ENCODE results near the gene ZBTB34.

ZBTB34 gene

DNA sequence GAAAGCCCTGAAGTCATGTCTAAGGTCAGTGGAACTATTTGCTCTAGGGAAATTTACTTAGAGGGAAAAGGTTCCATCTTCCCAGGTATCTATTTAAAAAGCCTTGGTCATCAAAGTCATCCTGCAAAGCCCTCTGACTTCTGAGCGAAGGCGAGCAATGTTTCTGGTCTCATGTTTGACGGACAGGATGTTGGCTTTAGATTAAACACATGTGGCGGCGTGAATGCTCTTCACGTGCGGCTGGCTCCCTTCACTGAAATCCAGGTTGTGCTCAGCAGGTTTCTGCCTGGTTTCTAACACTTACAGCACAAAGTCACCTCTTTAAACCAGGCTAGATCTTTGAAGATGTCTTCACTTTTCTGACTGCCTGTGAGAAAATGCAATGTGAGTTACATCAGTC is 5.7 kb upstream of the ZBTB34 start:
- no peak overlapping the region for H3K27ac Mint-ChIP-seq
- CTCF ChIA-PET, result no interaction called here

DNA sequence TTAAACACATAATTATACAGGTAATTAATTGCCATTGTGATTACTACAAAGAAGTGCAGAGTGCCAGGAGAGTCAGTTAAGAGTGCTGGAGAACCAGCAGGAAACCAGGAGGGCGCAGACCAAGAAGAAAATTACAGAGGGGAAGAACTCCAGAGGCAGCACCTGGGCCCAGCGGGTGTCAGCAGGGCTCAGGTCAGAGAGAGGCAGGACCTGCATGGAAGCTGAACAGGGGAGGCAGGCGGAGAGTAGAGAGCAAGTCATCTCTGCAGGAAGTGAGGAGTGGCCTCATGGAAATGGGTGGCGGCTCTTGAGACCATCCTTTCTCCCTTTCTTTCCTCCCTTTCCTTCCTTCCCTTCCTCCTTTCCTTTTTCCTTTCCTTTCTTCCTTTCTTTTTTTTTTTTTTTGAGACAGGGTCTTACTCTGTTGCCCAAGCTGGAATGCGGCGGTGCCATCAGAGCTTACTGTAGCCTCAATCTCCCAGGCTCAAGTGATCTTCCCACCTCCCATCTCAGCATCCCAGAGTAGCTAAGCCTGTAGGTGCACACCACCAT is 4.0 kb upstream of the ZBTB34 start:
- CTCF ChIA-PET, result interaction anchor here (0.9 kb wide), 1 partner anchor 51 kb away, joined by 3 read pairs; no protein-coding TSS in a partner anchor
- no peak for DNase-seq
- Mint-ChIP-seq H3K4me1 (peaks cover 7% of the 10 kb centered on the region), H3K27me3 (peaks cover 79% of the 10 kb centered on the region), H3K9me3 (no peaks in the 10 kb centered on the region), H3K4me3 (no peak overlapping the region), H3K27ac (no peak overlapping the region), H3K36me3 (no peaks in the 10 kb centered on the region)

More for the DNA sequence above, 5.7 kb upstream of the ZBTB34 start:
- no peaks in the 10 kb centered on the region for H3K36me3 Mint-ChIP-seq
- H3K27me3 Mint-ChIP-seq, result peaks cover 85% of the 10 kb centered on the region
- no peak overlapping the region for H3K4me3 Mint-ChIP-seq
- no peak for DNase-seq
- no peaks in the 10 kb centered on the region for H3K9me3 Mint-ChIP-seq
- peaks cover 6% of the 10 kb centered on the region for H3K4me1 Mint-ChIP-seq

DNA sequence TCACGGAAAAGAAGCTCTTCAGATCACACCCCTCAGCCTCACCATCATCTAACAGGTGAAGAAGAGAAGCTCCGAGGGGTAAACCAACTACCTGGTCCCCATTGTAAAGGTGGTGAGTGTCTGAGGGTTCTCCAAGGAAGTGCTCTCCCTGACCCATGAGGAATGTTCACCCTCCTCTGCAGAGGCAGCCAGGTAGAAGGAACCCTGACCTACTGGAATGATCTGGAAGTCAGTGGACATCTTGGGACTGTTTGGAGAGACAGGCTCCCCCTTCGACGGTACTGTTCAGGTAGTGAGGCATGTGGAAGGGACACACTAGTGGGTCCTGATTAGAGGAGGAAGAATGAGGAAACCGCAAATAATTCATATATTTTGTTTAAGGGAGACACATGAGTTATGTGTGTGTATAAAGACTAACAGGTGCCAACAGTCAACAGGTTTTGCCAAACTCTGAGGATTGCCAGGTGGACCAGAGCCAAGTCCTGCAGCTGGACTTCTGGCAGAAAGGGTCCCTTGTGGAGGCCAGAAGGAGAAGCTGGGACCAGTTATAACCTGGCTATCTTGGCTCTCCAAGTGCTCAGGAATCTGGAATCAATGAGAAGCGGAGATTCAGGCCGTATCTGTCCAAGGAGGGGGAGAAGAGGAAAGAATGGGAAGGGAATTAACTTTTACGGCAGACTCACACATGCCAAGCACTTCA is 3.0 kb upstream of the ZBTB34 start:
- H3K4me1 Mint-ChIP-seq, result peaks cover 17% of the 10 kb centered on the region
- peaks cover 69% of the 10 kb centered on the region for H3K27me3 Mint-ChIP-seq
- no peak overlapping the region for H3K4me3 Mint-ChIP-seq
- H3K9me3 Mint-ChIP-seq, result no peaks in the 10 kb centered on the region
- CTCF ChIA-PET, result no interaction called here
- no peaks in the 10 kb centered on the region for H3K36me3 Mint-ChIP-seq
- DNase-seq, result no peak
- H3K27ac Mint-ChIP-seq, result no peak overlapping the region

DNA sequence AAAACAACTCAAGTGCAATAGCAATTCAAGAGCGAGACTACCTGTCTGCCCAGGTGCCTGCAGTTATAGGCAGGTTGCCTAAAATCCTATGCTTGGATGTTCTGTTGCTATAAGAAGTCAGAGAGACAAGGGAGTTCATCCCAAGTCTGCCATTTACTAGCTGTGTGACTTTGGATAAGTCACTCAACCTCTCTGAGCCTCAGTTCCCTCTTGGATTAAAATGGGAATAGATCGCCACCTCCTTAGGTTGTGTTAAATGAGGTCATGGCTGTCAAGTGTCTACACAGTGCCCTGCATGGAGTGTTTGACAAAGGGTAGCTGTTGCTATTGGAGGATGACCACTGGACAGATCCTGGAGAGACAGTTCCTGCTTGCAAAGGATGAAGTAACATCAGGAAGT is 1.3 kb upstream of the ZBTB34 start:
- peak overlapping the region; percentile 78 for H3K4me3 Mint-ChIP-seq
- H3K27me3 Mint-ChIP-seq, result peaks cover 52% of the 10 kb centered on the region

DNA sequence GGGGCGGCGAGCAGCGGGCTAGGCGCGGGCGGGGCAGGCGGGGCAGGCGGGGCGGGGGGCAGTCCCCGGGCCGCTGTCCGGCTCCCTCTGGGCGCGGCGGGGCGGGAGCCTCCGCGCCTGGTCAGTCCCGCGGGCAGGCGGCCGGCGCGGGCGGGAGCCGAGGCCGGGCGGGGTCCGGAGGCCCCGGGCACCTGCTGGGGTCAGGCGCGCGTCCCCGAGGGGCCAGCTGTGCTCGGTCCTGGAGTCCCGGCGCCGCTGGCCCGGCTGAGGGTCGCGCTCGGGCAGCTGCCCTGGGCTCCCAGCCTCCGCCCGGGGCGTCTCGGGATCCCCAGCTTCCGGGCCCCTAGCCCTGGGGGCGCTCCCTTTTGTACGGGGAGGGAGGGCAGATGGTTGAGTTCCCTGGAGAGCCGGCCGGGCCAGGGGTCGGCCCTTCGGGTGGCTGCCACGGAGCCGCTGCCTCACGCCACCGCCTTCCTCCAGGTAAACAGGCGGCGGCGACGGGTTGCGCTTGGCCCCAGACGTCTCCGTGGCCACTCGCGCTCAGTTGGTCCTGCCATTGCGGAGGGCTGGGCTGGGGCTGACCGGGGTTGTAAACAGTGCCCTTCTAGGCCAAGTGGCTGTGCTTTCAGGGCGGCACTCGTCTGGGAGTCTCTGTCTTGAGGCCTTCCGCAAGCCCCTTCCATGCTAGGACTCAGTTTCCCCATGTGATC is 473 bp downstream of the ZBTB34 start:
- H3K9me3 Mint-ChIP-seq, result no peaks in the 10 kb centered on the region
- H3K4me3 Mint-ChIP-seq, result peak overlapping the region; percentile 84
- peaks cover 14% of the 10 kb centered on the region for H3K36me3 Mint-ChIP-seq
- DNase-seq, result peak; percentile 41
- peaks cover 35% of the 10 kb centered on the region for H3K27me3 Mint-ChIP-seq
- CTCF ChIA-PET, result no interaction called here
- peak overlapping the region; percentile 78 for H3K27ac Mint-ChIP-seq
- H3K4me1 Mint-ChIP-seq, result peaks cover 27% of the 10 kb centered on the region

More for the DNA sequence above, 1.3 kb upstream of the ZBTB34 start:
- no peak for DNase-seq
- no peak overlapping the region for H3K27ac Mint-ChIP-seq
- no peaks in the 10 kb centered on the region for H3K9me3 Mint-ChIP-seq
- H3K4me1 Mint-ChIP-seq, result peaks cover 27% of the 10 kb centered on the region
- CTCF ChIA-PET, result interaction anchor here (0.6 to 1.9 kb wide), 6 partner anchors 9 to 346 kb away, joined by 3 to 7 read pairs (median 4); partner anchors contain the start of gene ZBTB43
- H3K36me3 Mint-ChIP-seq, result peaks cover 3% of the 10 kb centered on the region

DNA sequence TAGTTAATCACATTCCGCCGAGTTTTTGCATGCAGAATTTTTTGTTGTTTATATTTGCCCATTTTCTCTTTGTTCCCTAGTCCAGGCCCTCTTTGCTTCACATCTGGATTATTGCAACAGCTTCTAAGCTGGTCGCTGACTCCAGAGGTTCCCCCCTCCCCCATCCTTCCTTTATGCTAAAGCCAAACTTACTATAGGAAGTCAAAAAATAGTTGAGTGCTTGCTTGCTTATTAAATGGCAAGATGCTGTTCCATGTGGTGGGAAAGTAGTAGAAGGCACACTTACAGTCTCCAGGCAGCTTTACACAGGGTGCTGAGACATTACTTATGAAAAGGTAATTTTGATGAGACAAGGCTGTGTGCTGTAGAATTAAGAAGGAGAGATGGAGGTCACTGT is 1.3 kb downstream of the ZBTB34 start:
- Mint-ChIP-seq H3K4me1 (peaks cover 27% of the 10 kb centered on the region), H3K27me3 (peaks cover 27% of the 10 kb centered on the region), H3K36me3 (peaks cover 20% of the 10 kb centered on the region), H3K4me3 (peak overlapping the region; percentile 84), H3K9me3 (no peaks in the 10 kb centered on the region), H3K27ac (peak overlapping the region; percentile 78)
- CTCF ChIA-PET, result no interaction called here
- peak; percentile 28 for DNase-seq

DNA sequence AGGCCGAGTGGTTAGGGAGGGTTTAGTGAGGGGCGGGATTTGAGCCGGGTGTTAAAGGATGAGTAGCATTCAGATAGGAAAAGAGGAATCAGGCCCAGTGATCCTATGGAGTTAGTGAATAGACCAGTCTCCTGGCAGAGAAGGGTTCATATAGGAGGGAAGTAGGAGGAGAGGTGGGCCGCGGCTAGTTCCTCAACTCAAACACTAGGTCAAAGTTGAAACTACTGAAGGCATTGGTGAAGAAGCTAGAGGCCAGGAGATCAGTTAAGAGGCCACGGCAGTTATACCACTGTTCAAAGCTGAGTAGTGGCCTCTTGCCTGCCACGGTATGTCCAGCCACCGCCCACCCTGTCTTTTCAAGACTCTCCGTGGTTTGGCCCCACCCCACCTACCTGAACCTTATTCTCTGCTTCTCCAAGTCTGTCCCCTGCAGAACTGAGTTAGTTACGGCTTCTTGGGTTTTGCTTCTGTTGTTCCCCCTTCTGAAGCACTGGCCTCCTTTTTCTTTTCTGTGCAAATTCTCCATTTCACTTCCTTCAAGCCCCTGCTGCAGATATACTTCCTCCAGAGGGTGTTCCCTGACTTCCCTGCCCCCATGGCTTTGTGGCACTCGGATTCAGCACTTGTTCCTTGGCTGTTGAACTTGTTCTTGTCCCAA is 1.8 kb downstream of the ZBTB34 start:
- DNase-seq, result no peak
- H3K36me3 Mint-ChIP-seq, result peaks cover 24% of the 10 kb centered on the region
- H3K27me3 Mint-ChIP-seq, result peaks cover 23% of the 10 kb centered on the region
- CTCF ChIA-PET, result interaction anchor here (1.2 kb wide), 1 partner anchor 72 kb away, joined by 3 read pairs; no protein-coding TSS in a partner anchor
- H3K9me3 Mint-ChIP-seq, result no peaks in the 10 kb centered on the region
- H3K27ac Mint-ChIP-seq, result no peak overlapping the region
- H3K4me1 Mint-ChIP-seq, result peaks cover 27% of the 10 kb centered on the region
- peak overlapping the region; percentile 84 for H3K4me3 Mint-ChIP-seq

DNA sequence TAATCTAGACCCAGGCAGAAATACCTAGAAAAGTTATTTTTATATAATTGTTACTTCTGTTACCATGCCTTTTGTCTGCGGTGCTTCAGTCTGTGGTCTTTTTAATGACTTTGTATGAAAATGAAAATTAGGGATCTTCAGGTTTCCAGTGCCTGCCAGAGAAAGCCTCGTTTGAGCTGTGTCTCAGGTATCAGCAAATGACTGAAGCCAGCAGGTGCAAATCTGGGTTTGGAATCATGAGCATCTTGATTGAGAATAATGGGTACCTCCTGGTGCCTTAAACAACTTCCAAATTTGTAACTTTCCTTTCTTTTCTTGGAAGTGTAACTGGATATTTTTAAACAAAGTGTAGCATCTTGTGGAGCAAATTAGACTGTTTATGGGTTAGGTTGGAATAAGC is 4.3 kb downstream of the ZBTB34 start:
- no peak for DNase-seq
- Mint-ChIP-seq H3K4me1 (peaks cover 23% of the 10 kb centered on the region), H3K4me3 (no peak overlapping the region), H3K27me3 (peaks cover 2% of the 10 kb centered on the region), H3K27ac (no peak overlapping the region), H3K9me3 (no peaks in the 10 kb centered on the region), H3K36me3 (peaks cover 38% of the 10 kb centered on the region)
- CTCF ChIA-PET, result no interaction called here

DNA sequence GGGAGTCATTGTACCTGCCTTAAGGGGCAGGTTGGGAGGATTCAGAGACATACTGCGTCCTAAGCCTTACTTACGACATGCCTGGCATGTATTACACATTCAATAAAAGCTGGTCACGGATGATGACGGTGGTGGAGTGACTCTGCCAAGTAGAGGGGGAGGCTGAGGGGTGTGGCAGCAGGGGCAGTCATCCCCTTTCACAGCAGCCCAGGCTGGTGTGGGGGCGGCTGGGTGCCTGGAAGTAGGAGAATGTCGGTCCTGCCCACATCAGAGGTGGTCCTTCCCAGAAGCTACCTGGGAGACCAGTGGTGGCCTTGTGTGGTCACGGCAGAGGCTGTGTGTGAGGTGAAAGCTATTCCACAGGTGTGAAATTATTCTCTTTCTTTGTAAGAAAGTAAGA is 8.9 kb downstream of the ZBTB34 start:
- no peak overlapping the region for H3K4me3 Mint-ChIP-seq
- H3K27me3 Mint-ChIP-seq, result no peaks in the 10 kb centered on the region
- H3K9me3 Mint-ChIP-seq, result no peaks in the 10 kb centered on the region
- no peak for DNase-seq
- no peak overlapping the region for H3K27ac Mint-ChIP-seq
- H3K36me3 Mint-ChIP-seq, result peaks cover 33% of the 10 kb centered on the region
- H3K4me1 Mint-ChIP-seq, result peaks cover 2% of the 10 kb centered on the region
- CTCF ChIA-PET, result interaction anchor here (0.8 kb wide), 1 partner anchor 10 kb away, joined by 5 read pairs; no protein-coding TSS in a partner anchor

DNA sequence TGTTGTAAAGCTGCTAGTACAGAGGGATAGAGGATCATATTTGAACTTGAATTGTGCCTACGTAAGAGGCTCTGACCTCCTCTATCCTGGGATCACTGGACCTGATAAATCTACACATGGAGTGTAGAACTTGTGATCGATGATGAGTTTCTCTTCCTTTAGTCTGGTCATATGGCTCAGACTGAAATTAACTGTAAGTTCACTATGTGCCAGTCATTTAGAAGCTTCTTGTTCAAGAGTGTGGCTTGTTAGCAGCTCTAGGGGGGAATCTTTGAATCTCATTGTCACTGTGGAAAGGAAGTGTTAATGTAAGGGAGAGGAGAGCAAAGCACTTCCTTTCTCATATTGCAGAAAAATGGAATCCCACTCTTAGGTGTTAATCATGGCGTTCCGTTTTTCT is 12.1 kb downstream of the ZBTB34 start:
- DNase-seq, result no peak
- Mint-ChIP-seq H3K27me3 (no peaks in the 10 kb centered on the region), H3K4me1 (peaks cover 18% of the 10 kb centered on the region), H3K4me3 (no peak overlapping the region), H3K9me3 (no peaks in the 10 kb centered on the region), H3K36me3 (peaks cover 15% of the 10 kb centered on the region), H3K27ac (no peak overlapping the region)
- CTCF ChIA-PET, result interaction anchor here (0.7 kb wide), 1 partner anchor 783 kb away, joined by 4 read pairs; no protein-coding TSS in a partner anchor

DNA sequence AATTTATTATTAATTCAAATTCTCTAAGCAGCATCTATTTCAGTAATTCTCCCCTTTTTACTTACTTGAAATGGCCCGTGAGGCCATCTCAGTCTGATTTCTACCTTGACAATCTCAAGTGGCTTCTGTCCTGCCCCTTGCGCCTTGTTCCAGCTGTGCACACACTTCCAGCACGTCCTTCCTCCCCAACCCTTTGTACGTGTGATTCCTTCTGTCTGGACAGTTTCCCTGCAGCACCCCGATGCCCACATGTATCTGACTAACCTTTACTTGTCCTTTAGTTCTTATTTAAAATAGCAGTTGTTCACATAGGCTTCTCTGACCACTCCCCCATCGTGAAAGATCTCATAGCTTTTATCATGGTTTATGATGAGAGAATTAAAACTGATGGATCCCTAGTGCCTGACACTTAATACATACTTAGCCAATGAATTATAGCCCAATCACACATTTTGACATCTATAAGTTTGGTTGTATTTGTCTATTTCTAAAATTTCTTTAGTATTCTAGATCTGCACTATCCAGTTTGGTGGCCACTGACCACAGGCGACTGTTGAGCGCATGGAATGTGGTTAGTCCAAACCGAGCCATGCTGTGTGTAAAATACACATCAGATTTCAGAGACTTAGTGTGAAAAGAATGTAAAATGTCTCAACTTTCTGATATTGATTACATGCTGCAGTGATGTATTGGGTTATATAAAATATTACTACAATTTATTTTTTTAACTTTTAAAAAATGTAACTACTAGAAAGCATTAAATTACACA is 14.3 kb downstream of the ZBTB34 start:
- H3K36me3 Mint-ChIP-seq, result peaks cover 10% of the 10 kb centered on the region
- no peak for DNase-seq
- no peak overlapping the region for H3K4me3 Mint-ChIP-seq
- H3K27me3 Mint-ChIP-seq, result no peaks in the 10 kb centered on the region
- CTCF ChIA-PET, result no interaction called here
- no peak overlapping the region for H3K27ac Mint-ChIP-seq
- H3K4me1 Mint-ChIP-seq, result peaks cover 23% of the 10 kb centered on the region
- H3K9me3 Mint-ChIP-seq, result no peaks in the 10 kb centered on the region

DNA sequence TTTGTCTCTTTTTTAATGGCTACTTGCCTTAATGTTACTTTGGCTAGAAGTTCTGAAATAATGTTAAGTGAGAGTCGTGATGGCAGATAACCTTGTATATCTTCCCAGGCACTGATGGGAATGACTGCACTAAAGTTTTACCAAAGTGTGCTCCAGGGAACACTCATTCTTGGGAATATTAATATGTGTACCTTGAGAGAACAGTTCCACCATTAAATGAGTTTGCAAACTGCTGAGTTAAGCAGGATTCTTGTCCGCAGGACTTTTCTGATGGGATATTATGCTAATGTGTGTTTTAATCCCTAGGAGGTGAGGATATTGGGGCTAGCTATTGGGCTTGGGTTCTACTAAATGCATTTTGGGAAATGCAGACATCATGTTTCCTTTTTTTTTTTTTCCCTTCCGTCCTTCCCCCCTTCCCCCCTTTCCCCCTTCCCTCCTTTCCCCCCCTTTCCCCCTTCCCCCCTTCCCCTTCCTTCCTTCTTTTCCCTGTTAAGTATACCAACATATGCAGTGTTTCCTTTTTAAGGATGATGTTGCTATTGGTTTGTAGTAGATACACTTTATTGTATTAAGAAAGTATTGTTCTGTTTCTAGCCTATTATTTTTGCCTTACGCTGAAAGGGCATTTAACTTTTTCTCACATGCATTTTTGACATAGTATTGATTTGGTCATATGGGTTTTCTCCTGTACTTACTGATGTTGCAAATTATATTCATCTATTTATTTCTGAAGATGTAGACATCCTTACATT is 15.5 kb downstream of the ZBTB34 start:
- Mint-ChIP-seq H3K4me1 (peaks cover 23% of the 10 kb centered on the region), H3K9me3 (no peaks in the 10 kb centered on the region), H3K27ac (no peak overlapping the region), H3K4me3 (no peak overlapping the region), H3K27me3 (no peaks in the 10 kb centered on the region), H3K36me3 (peaks cover 20% of the 10 kb centered on the region)
- no peak for DNase-seq
- CTCF ChIA-PET, result no interaction called here

DNA sequence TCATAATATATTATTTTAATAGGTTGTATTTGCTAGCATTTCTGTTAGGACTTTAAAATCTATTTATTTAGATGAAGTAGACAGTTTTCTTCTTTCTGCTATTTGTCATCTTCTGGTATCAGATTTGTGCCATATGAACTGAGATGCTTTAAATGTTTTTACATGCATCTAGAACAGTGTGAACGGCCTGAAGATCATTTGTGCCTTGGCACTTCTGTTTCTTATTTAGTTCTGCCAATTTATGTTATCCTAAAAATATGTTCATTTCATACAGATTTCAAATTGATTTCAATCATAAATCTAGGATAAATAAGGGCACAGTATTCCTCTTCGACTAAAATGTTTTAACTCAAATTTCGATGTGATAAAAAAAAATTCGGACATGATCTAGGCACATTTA is 16.1 kb downstream of the ZBTB34 start:
- Mint-ChIP-seq H3K9me3 (no peaks in the 10 kb centered on the region), H3K27ac (no peak overlapping the region), H3K27me3 (no peaks in the 10 kb centered on the region), H3K4me3 (no peak overlapping the region), H3K4me1 (peaks cover 23% of the 10 kb centered on the region), H3K36me3 (peaks cover 21% of the 10 kb centered on the region)
- no peak for DNase-seq
- CTCF ChIA-PET, result no interaction called here
